ENCODE data around the gene ALX4. TPM values are rescaled to one million over a fixed set of nuclear protein-coding genes. Genes with fewer than 3 reads are reported as not detected.

ALX4 gene
- total and polyA plus RNA-seq, 2 experiments from 2014 or later: not detected

GRCh38 chr11:44213148-44213547, 96.8 kb downstream of the ALX4 start (continued):
- TF ChIP-seq, protein P1, sequence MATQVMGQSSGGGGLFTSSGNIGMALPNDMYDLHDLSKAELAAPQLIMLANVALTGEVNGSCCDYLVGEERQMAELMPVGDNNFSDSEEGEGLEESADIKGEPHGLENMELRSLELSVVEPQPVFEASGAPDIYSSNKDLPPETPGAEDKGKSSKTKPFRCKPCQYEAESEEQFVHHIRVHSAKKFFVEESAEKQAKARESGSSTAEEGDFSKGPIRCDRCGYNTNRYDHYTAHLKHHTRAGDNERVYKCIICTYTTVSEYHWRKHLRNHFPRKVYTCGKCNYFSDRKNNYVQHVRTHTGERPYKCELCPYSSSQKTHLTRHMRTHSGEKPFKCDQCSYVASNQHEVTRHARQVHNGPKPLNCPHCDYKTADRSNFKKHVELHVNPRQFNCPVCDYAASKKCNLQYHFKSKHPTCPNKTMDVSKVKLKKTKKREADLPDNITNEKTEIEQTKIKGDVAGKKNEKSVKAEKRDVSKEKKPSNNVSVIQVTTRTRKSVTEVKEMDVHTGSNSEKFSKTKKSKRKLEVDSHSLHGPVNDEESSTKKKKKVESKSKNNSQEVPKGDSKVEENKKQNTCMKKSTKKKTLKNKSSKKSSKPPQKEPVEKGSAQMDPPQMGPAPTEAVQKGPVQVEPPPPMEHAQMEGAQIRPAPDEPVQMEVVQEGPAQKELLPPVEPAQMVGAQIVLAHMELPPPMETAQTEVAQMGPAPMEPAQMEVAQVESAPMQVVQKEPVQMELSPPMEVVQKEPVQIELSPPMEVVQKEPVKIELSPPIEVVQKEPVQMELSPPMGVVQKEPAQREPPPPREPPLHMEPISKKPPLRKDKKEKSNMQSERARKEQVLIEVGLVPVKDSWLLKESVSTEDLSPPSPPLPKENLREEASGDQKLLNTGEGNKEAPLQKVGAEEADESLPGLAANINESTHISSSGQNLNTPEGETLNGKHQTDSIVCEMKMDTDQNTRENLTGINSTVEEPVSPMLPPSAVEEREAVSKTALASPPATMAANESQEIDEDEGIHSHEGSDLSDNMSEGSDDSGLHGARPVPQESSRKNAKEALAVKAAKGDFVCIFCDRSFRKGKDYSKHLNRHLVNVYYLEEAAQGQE (IDR thresholded peaks at IDR 0.05; ENCODE audit: unreplicated experiment): no peak
- TF ChIP-seq ZNF114 (CRISPR knock-in tag; IDR thresholded peaks at IDR 0.05): no peak

GRCh38 chr11:44212128-44212527, 97.8 kb downstream of the ALX4 start:
- ATAC-seq (no peak), DNase-seq (ENCODE audit: low spot score) (no peak)
- H3K27me3 Mint-ChIP-seq (ENCODE audit: insufficient read depth, low read depth, poor library complexity): no peaks in the 10 kb centered on the region
- H3K27ac Mint-ChIP-seq: no peak overlapping the region
- Histone ChIP-seq H3K79me2 (replicated peaks; ENCODE audit: insufficient read depth) (no peaks in the 10 kb centered on the region), H4K20me1 (replicated peaks; ENCODE audit: insufficient read depth) (no peaks in the 10 kb centered on the region), H3K4me2 (no peak overlapping the region), H3K4me1 (ENCODE audit: insufficient read depth) (no peaks in the 10 kb centered on the region), H3K9me2 (ENCODE audit: insufficient read depth) (no peaks in the 10 kb centered on the region), H3F3A (replicated peaks; ENCODE audit: low read depth) (no peaks in the 10 kb centered on the region), H2AFZ (no peak overlapping the region), H3K27me3 (ENCODE audit: insufficient read depth) (no peaks in the 10 kb centered on the region), H3K36me3 (ENCODE audit: insufficient read depth) (no peaks in the 10 kb centered on the region), H3K4me3 (no peak overlapping the region), H3K27ac (ENCODE audit: low read depth) (no peak overlapping the region)
- H3K9me3 Mint-ChIP-seq: peaks cover 8% of the 10 kb centered on the region; the same call in 2 of the 3 replicates
- no peaks in the 10 kb centered on the region for H3K4me1 Mint-ChIP-seq
- peaks cover 8% of the 10 kb centered on the region; the same call in 2 of the 3 replicates for H3K36me3 Mint-ChIP-seq (ENCODE audit: low read depth)
- no peak overlapping the region for H3K4me3 Mint-ChIP-seq
- TF ChIP-seq EZH2phosphoT487 (IDR thresholded peaks at IDR 0.05; ENCODE audit: unreplicated experiment) (no peak), CREB1 (CRISPR knock-in tag; IDR thresholded peaks at IDR 0.05; ENCODE audit: low read depth) (no peak), JUNB (IDR thresholded peaks at IDR 0.05; ENCODE audit: unreplicated experiment) (no peak), ZNF331 (CRISPR knock-in tag; IDR thresholded peaks at IDR 0.05; ENCODE audit: low read depth) (no peak), STAT1 (IDR thresholded peaks at IDR 0.05; ENCODE audit: unreplicated experiment) (no peak)
- TF ChIP-seq, protein P2, sequence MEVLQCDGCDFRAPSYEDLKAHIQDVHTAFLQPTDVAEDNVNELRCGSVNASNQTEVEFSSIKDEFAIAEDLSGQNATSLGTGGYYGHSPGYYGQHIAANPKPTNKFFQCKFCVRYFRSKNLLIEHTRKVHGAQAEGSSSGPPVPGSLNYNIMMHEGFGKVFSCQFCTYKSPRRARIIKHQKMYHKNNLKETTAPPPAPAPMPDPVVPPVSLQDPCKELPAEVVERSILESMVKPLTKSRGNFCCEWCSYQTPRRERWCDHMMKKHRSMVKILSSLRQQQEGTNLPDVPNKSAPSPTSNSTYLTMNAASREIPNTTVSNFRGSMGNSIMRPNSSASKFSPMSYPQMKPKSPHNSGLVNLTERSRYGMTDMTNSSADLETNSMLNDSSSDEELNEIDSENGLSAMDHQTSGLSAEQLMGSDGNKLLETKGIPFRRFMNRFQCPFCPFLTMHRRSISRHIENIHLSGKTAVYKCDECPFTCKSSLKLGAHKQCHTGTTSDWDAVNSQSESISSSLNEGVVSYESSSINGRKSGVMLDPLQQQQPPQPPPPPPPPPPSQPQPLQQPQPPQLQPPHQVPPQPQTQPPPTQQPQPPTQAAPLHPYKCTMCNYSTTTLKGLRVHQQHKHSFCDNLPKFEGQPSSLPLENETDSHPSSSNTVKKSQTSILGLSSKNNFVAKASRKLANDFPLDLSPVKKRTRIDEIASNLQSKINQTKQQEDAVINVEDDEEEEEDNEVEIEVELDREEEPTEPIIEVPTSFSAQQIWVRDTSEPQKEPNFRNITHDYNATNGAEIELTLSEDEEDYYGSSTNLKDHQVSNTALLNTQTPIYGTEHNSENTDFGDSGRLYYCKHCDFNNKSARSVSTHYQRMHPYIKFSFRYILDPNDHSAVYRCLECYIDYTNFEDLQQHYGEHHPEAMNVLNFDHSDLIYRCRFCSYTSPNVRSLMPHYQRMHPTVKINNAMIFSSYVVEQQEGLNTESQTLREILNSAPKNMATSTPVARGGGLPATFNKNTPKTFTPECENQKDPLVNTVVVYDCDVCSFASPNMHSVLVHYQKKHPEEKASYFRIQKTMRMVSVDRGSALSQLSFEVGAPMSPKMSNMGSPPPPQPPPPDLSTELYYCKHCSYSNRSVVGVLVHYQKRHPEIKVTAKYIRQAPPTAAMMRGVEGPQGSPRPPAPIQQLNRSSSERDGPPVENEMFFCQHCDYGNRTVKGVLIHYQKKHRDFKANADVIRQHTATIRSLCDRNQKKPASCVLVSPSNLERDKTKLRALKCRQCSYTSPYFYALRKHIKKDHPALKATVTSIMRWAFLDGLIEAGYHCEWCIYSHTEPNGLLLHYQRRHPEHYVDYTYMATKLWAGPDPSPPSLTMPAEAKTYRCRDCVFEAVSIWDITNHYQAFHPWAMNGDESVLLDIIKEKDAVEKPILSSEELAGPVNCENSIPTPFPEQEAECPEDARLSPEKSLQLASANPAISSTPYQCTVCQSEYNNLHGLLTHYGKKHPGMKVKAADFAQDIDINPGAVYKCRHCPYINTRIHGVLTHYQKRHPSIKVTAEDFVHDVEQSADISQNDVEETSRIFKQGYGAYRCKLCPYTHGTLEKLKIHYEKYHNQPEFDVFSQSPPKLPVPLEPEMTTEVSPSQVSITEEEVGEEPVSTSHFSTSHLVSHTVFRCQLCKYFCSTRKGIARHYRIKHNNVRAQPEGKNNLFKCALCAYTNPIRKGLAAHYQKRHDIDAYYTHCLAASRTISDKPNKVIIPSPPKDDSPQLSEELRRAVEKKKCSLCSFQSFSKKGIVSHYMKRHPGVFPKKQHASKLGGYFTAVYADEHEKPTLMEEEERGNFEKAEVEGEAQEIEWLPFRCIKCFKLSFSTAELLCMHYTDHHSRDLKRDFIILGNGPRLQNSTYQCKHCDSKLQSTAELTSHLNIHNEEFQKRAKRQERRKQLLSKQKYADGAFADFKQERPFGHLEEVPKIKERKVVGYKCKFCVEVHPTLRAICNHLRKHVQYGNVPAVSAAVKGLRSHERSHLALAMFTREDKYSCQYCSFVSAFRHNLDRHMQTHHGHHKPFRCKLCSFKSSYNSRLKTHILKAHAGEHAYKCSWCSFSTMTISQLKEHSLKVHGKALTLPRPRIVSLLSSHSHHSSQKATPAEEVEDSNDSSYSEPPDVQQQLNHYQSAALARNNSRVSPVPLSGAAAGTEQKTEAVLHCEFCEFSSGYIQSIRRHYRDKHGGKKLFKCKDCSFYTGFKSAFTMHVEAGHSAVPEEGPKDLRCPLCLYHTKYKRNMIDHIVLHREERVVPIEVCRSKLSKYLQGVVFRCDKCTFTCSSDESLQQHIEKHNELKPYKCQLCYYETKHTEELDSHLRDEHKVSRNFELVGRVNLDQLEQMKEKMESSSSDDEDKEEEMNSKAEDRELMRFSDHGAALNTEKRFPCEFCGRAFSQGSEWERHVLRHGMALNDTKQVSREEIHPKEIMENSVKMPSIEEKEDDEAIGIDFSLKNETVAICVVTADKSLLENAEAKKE (CRISPR knock-in tag; IDR thresholded peaks at IDR 0.05): no peak

Data from GM23338 (cell line).